KOPT-K1 (cell line): ENCODE results near the gene RPL12.

Experiments
- H3K27ac ChIP-seq: fragments of 200-600 bp; sonication (generic); 2 replicates; pipeline ENCODE4 v1.5.1; 2016; ENCODE audit warnings: antibody characterized with exemption, mild to moderate bottlenecking, low read depth, low read length; ENCODE audit not compliant: poor library complexity, severe bottlenecking
- H3K36me3 ChIP-seq: fragments of 200-600 bp; sonication (generic); 2 replicates; pipeline ENCODE4 v1.5.1; 2017; ENCODE audit warnings: antibody characterized with exemption, mild to moderate bottlenecking, low read length, moderate library complexity; ENCODE audit not compliant: insufficient read depth
- H3K9me3 ChIP-seq: fragments of 200-600 bp; sonication (generic); 2 replicates; pipeline ENCODE4 v1.5.1; 2017; ENCODE audit warnings: antibody characterized with exemption, low read length, mild to moderate bottlenecking; ENCODE audit not compliant: insufficient read depth, poor library complexity, severe bottlenecking

The RPL12 gene

GRCh38 chr9:127415141-127415540 lies 36.1 kb downstream of the RPL12 start:
- H3K9me3 ChIP-seq, result no peaks in the 10 kb centered on the region
- H3K36me3 ChIP-seq, result no peaks in the 10 kb centered on the region
- no peak overlapping the region for H3K27ac ChIP-seq

DNA sequence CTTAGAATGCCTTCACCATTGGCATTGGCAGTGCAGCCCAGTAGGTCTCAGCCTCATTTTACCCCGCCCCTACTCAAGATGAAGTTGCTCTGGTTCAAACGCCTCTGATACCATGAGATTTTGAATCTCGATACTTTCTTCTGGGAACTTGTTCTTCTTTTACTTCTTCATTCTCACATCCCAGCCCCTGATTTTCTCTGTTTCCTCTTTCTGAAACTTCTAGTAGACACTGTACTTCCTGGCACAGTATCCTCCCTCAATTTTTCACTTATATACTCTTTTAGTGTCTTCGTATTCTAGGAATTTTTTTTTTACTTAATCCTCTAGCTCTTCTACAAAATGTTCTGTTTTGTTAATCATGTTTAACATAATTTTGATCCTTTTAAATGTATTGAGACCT lies 40.1 kb downstream of the RPL12 start:
- no peaks in the 10 kb centered on the region for H3K9me3 ChIP-seq
- no peak overlapping the region for H3K27ac ChIP-seq
- no peaks in the 10 kb centered on the region for H3K36me3 ChIP-seq

- H3K36me3 ChIP-seq, result no peaks in the 10 kb centered on the region
- no peak overlapping the region for H3K27ac ChIP-seq
- H3K9me3 ChIP-seq, result no peaks in the 10 kb centered on the region
Measured at GRCh38 chr9:127407492-127407843, 43.7 kb downstream of the RPL12 start.

DNA sequence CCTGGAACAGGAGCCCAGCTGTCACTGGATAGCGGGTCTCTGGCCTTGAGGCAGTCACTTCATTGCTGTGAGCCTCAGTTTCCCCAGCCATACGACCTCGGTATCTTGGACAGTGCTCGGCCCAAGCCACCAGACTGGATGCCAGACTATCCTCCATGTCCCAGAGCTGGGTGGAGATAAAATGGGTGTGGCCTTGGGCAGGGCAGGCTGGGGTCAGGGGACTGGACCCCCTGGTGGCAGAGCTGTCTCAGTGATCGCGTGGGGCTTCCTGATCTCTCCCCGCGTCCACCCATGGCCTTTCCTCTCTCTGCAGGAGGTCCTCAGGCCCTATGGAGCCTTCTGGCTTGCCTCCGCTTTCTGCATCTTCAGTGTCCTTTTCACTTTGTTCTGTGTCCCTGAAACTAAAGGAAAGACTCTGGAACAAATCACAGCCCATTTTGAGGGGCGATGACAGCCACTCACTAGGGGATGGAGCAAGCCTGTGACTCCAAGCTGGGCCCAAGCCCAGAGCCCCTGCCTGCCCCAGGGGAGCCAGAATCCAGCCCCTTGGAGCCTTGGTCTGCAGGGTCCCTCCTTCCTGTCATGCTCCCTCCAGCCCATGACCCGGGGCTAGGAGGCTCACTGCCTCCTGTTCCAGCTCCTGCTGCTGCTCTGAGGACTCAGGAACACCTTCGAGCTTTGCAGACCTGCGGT lies 44.3 kb downstream of the RPL12 start:
- H3K36me3 ChIP-seq, result no peaks in the 10 kb centered on the region
- H3K27ac ChIP-seq, result no peak overlapping the region
- no peaks in the 10 kb centered on the region for H3K9me3 ChIP-seq

- no peak overlapping the region for H3K27ac ChIP-seq
- H3K36me3 ChIP-seq, result no peaks in the 10 kb centered on the region
- no peaks in the 10 kb centered on the region for H3K9me3 ChIP-seq
Measured at GRCh38 chr9:127405344-127406125, 45.7 kb downstream of the RPL12 start.

- Histone ChIP-seq H3K27ac (no peak overlapping the region), H3K36me3 (no peaks in the 10 kb centered on the region), H3K9me3 (no peaks in the 10 kb centered on the region)
Measured at GRCh38 chr9:127404631-127405030, 46.6 kb downstream of the RPL12 start.

GRCh38 chr9:127403507-127404192 lies 47.6 kb downstream of the RPL12 start:
- H3K9me3 ChIP-seq, result no peaks in the 10 kb centered on the region
- H3K27ac ChIP-seq, result no peak overlapping the region
- no peaks in the 10 kb centered on the region for H3K36me3 ChIP-seq

DNA sequence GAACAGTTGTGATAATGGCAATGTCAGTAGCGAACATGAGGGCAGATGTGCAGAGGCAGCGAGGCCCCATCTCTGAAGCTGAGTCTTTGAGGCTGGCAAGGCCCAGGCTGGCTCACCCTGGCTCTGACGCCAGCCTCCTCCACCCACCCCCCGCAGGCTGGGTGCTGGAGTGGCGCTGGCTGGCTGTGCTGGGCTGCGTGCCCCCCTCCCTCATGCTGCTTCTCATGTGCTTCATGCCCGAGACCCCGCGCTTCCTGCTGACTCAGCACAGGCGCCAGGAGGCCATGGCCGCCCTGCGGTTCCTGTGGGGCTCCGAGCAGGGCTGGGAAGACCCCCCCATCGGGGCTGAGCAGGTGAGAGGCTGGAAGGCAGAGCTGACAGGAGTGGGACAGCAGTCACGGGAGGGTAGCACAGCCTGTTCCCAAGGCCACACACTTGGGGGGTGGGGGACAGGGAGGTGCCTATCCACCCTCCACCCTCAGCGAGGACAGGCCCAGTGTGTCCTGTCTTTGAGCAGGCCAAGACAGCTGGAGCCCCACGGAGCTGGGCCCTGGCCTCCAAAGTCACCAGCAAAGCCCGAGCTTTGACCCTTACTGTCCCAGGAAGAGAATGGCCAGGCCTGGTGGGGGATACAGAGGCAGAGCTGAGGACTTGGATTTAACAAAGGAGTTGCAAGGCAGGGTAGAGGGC lies 48.7 kb downstream of the RPL12 start:
- Histone ChIP-seq H3K9me3 (no peaks in the 10 kb centered on the region), H3K36me3 (no peaks in the 10 kb centered on the region), H3K27ac (no peak overlapping the region)

DNA sequence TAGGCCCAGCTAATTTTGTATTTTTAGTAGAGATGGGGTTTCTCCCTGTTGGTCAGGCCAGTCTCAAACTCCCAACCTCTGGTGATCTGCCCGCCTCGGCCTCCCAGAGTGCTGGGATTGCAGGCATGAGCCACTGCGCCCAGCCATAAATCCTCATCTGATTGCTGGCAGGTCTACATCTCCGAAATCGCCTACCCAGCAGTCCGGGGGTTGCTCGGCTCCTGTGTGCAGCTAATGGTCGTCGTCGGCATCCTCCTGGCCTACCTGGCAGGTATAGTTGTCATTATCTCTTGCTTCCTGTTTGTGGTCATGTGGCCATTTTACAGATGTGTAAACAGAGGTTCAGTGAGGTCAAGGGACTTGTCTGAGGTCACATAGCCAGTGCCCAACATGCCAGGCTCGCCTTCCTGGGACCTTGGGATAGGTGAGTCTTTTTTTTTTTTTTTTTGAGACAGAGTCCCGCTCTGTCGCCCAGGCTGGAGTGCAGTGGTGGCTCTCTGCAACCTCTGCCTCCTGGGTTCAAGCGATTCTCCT lies 51.4 kb downstream of the RPL12 start:
- no peak overlapping the region for H3K27ac ChIP-seq
- no peaks in the 10 kb centered on the region for H3K9me3 ChIP-seq

DNA sequence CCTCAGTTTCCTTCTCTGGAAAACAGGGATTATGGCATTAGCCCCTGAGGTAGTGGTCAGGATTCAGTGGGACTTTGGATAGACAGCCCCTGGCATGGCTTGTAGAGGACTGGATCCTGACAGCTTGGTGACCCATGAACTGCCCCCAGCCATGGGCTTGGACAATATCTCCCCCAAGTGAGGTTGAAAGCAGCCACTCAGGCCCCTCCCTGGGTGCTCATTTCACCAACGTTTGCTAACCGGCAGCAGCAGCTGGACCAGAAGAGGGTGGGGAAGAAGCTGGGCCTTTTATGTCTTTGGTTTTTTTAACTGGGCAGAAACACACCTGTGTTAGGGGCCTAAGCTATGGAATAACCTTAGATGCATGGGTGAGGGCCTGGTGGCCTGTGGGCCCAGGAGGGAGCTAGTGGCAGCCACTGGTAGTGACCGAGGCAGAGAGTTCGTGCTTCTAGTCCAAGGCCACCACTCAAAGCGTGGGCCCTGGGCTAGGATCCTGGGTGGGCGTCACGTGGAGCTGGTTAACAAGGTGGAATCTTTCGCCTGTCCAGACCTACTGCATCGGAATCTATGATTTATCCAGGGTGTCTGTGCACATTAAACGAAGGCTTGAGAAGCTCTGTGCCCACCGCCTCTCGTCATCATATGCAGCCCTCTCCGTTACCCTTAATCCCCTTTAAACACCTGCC lies 52.3 kb downstream of the RPL12 start:
- no peaks in the 10 kb centered on the region for H3K36me3 ChIP-seq
- no peaks in the 10 kb centered on the region for H3K9me3 ChIP-seq
- no peak overlapping the region for H3K27ac ChIP-seq

More for the DNA sequence above, 51.4 kb downstream of the RPL12 start:
- no peaks in the 10 kb centered on the region for H3K36me3 ChIP-seq

DNA sequence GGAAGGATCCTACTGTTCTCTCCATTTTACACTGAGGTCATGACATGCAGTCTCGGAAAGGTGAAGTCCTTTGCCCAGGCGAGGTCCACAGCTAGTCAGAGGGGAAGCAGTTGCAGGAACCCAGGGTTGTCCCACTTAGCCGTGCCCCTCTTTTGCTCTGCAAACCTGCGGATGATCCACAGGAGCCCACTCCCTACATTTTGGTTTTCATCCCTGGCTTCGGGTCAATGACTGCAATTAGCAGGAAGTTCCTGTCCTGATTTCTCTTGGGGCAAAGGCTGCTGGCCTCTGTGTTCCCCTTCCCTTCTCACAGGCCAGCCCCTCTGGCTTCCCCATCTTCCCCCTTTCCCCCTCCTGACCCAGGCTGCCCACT lies 52.9 kb downstream of the RPL12 start:
- H3K9me3 ChIP-seq, result no peaks in the 10 kb centered on the region
- no peak overlapping the region for H3K27ac ChIP-seq
- no peaks in the 10 kb centered on the region for H3K36me3 ChIP-seq
